Measurements from ENCODE around the gene YARS1.

- no peak for TF ChIP-seq CTCF (IDR thresholded peaks at IDR 0.05)
- TF ChIP-seq POLR2A (IDR thresholded peaks at IDR 0.05): no peak
Measured at GRCh38 chr1:32797456-32797855, 19.7 kb downstream of the YARS1 start.

Data from lower leg skin (tissue), 3 donors.